Limb (tissue), 2 donors: Measurements from ENCODE around the gene SLX4.
A peak's percentile ranks its signal among the peaks of the same experiment; 100 is the strongest.

Experiments
- DNase-seq, 2 donors: peaks; one replicate each; pipeline ENCODE4 v3.0.0-alpha.2; 2016; ENCODE audit errors: extremely low spot score in 2 of 2

The SLX4 gene

DNA sequence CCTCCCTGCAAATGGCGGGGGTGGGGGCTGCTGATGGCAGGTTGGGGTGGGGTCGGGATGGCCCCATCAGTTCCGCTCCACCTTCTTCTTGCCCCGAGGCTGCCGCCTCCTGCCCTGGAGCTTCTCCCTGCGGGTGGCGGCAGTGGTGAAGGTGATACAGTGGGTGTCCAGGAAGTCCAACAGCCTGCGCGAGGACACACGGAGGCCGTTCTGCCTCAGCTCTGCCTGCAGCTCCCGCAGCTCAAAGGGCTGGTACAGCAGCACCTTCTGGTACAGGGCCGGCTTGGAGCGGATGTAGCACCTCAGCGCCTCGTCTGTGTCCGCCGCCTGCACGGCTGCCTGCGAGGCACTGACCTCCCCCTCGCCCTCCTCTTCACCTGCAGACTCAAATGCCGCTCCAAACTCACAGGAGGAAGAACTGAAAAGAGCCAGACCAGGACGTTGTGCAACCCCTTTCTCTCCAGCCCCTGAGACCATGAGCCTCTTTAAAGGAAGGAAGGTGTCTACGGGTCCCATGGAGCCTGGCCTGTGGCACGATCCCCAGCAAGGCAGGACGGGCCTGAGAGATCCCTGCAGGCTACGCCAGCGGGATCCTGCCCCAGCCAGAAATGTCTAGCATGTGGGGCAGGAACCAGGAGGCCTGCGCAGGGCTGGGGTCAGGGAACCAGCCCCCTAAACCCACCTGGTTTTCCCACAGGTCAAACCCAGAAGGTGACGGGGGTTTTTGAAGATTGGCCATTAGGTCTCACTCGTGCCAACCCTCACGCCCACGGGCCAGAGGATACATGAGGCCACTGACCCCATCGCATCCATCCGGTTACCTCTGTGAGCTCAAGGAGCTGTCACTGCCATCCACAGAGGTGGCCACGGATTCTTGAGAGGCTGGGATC is 28.9 kb downstream of the SLX4 start:
- DNase-seq, result no peak

DNA sequence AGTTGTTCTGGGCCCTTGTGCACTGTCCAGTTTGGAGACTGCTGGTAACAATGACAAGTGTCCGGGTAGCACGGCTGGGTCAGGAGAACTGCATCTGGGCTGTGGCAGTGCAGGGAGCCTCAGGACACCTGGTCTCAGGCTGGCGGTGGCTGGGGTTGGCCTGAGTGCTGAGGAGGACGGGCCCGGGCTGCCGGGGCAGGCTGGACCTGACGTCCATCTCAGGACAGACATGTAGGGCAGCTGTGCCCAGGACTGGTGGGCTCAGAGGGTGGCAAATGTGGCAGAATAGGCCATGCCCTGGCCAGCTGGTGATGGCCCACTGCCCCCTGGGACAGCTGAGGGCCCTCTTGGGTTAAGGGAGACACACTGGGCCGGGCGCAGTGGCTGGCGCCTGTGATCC is 30.0 kb downstream of the SLX4 start:
- no peak for DNase-seq

DNA sequence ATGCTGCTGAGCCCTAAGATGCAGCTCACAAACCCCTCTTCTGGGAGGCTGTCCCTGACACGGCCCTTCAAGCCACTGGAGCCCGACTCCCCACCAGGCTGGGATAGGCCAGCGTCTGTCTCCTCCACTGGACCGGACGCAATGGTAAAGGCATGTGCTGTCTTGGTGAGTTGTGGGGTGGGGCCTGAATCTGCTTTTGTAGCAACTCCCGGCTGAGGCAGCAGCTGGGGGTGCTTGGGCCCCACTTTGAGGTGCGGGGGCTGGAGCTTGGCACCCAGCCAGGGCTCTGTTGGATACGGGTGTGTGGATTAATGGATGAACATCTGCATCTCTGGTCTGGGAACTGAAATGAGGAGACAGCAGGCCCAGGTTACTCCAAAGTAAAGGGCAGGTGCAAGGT is 30.7 kb downstream of the SLX4 start:
- peak; percentile 23 to 76 for DNase-seq

DNA sequence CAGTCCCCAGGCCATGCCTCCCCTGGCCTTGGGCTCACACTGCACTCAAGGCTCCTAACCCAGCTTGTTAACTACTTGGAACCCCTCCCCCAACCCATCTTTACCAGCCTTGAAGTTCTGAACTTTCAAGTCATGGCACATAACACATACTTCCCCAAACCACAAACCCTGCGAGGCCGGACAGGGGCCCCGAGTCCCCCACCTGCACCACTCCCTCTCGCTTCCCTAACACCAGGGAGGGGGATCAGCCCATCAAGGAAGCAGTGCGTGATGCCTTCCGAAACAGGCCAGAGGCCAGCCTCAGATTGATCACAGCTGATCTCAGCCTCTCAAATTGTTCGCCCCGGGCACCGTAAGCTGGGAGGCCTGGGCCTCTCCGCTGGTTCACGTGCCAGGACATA is 31.2 kb downstream of the SLX4 start:
- peak; percentile 10 to 47 for DNase-seq

DNA sequence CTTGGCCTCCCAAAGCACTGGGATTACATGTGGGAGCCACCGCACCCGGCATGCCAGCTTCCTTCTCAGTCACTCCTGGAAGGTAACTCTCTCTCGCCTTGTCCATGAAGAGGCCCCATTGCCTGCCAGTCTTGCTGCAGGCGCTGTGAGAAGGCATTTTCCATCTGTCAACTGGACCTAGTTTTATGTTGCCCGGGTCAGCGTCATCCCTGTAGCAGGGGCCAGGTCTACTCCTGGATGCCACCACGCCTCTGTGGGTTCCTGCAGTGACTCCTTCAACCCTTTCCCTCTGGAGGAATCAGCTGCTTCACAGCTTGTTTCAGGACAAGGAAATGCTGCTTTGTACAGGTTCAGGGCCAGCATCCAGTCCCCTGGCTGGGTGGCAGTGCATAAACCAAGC is 31.6 kb downstream of the SLX4 start:
- DNase-seq, result no peak

DNA sequence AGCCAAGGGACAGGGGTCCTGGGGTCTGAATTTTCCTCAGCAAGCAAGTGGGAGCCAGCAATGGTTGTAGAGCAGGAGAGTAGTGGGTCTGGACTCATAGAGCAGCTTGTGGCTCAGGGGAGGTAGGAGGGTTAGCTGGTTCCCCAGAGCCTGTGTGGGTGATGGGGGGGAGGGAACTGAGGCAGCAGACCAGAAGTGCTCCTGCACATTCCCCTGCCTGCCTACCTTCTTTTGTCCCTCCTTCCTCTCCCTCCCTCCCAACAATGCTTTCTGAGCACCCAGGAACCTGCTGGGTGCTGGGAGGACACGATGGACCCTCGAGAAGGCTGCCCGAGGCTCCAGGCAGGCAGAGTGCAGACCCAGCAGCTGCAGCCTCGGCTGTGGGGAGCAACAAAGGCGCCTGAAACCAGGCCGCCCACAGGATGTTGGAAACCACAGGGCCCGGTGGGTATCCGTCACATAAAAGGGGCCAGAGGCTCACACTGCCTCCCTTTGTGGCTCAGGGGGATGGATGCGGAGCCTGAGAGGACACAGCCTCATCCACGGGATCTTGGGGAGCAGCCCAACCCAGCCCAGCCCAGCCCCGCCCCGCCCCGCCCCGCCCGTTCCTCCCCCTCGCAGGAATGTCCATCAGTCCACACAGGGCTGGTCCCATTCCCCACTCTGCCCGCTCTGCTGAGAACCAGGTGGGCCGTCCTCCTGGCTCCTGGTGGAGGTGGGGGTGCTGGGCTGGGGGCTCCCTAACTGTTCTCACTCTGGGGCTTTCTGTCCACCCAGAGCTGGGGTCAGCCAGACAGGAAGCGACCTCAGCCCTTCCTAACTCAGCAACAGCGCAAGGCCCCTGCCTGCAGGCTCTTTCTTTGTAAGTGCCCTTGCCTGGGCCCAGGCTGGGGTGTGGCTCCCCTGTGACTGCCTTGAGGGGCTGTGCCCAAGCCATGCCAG is 32.5 kb downstream of the SLX4 start:
- DNase-seq, result no peak

DNA sequence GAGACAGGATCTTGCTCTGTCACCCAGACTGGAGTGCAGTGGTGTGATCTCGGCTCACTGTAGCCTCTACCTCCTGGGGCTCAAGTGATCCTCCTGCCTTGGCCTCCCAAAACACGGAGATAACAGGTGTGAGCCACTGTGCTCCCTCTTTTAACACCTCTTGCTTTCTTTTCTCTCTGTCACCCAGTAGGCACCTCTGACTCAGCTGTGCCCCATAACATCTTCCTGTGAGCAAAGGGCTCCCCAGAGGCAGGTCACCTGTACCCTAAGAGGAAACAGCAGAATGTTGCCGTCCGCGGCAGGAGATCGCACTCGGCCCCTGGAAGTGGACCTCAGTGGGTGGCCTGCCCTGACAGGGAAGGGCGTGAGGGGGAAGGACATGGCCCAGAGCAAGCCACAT is 33.3 kb downstream of the SLX4 start:
- no peak for DNase-seq

DNA sequence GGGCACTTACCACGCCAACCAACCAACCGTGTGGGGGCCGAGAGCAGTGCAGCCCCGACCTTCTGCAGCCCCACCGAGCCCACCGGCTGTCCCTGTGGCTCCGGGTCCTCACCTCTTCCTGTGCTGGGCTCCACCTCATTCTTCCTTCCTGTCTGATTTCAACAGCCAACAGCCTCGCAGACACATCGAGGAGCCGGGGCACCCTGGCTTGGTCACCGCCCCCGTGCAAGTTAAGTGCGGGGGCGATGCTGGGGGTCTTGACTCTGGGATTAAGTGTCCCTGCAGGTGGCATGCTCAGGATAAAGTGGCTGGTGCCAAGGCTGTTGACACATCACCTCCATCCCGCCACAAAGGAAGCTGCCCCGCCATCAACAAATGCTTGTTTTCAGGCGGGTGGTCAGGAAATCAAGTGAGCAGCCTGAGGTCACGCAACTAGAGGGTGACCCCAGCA is 34.1 kb downstream of the SLX4 start, which contains the start of gene NLRC3:
NLRC3 (minus strand) TSS at position 102 of the 451 bp plus-strand sequence. CDS start 12,367 bp downstream, outside the sequence.
- no peak for DNase-seq

DNA sequence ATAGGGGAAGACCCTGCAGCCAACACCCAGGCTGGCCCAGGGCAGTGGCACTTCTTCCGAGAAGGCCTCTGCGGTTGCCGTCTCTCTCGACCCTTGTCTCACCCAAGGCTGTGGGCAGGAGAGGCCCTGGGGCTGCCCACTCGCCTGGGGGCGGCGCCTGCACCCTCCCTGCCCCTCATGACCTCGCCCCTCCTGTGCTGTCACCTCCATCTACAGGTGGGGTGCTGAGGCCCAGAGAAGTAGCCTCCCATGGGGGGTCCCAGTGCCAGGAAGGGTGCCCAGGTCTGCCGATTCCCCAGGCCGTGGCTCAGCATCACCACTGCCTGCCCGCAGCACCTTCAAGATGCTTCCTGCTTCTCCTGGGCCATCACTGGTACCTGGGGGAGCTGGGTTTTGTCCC is 35.2 kb downstream of the SLX4 start:
- no peak for DNase-seq

DNA sequence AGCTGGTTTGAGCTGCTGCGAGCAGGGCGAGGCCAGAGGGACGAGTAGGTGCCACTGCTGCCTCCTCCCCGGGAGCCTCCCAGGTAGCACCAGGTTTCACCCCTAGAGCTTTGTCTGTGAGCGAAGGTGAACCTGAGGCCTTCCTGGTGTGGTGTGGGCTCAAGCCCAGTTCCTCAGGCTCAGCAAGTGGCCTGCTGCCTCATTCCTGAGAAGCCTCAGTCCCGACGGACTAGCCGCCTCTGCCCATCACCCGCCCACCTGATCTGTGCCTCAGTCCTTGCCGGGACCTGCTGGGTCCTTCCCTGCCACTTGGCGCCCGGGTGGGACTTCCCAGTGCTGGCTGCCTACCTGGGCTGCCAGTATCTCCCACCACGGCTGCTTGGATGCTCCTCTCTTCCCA is 35.9 kb downstream of the SLX4 start:
- no peak for DNase-seq

DNA sequence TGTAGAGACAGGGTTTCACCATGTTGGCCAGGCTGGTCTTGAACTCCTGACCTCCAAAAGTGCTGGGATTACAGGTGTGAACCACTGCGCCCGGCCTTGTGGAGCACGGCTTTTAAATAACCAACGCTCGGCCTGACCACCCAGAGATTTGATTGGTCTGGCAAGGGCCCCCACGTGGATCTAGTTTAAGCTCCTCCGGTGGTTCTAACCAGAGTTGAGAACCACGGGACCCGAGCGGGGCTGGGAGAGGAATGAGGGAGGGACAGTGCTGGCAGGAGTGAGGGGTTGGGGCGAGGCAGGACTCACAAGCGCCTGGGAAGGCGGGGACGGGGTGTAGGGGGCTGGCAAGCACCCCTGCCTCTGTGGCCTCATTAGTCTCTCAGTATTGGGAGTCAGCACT is 37.2 kb downstream of the SLX4 start:
- no peak for DNase-seq

DNA sequence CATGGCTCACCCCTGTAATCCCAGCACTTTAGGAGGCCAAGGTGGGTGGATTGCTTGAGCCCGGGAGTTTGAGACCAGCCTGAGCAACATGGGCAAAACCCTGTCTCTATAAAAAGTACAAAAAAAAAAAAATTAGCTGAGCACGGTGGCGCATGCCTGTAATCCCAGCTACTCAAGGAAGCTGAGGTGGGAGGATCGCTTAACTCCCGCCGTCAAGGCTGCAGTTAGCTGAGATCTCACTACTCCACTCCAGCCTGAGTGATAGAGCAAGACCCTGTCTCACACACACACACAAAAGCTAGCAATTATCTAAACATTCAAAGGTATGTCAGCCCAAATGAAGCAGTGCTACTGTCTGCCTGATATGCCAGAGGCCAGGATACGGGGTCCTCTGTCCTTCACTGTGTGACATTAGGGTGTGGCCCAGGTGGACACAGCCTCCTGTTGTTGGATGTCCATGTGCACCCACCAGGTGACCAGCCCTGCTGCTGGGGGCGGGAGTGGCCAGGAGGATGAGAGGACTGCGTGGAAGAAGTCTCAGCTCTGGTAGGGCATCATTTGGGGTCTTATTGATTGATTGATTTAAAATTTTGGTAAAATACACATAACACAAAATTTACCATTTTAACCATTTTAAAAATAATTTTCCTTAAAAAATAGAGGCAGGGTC is 38.1 kb downstream of the SLX4 start:
- no peak for DNase-seq

DNA sequence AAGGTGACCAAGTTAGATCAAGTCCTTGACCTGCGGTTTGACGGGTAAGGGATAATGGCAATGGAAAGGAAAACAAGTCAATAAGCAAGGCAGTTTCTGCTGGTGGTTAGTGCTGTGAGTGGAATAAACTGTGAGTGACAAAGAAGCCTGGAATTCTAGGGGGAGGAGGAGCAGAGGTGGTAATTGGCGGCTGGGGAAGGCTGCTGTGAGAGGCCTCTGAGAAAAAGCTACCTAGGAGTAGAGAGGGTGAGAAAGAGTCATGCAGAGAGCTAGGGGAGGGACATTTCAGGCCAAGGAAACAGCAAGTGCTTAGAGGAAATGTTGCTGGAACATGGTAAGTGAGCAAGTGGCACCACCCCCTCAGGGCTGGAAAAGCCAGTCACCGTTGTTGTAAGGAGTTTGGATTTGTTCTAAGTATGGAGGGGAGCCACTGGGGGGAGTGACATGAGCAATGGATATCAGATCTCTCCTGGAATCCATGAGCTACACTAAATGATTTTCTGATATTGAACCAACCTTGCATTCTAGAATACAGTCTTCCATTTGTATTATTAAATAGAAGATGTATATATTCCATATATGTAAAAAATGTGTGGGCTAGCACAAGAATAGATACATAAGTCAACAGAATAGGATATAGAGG is 40.9 kb downstream of the SLX4 start:
- no peak for DNase-seq

DNA sequence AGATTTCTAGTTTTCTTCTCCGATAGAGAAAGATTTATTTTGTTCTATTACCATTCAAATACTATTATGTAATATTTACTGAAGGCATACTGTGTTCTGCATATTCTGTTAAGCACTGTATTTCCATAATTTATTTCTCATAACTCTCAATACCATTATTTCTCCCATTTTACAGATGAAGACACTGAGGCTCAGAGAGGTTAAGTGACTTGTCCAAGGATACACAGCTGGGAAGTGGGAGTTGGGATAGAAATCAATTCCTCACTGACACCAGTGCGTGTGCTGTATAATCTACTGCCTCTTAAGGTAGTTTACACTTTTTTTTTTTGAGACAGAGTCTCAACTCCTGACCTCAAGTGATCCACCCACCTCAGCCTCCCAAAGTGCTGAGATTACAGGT is 41.6 kb downstream of the SLX4 start:
- DNase-seq, result no peak

DNA sequence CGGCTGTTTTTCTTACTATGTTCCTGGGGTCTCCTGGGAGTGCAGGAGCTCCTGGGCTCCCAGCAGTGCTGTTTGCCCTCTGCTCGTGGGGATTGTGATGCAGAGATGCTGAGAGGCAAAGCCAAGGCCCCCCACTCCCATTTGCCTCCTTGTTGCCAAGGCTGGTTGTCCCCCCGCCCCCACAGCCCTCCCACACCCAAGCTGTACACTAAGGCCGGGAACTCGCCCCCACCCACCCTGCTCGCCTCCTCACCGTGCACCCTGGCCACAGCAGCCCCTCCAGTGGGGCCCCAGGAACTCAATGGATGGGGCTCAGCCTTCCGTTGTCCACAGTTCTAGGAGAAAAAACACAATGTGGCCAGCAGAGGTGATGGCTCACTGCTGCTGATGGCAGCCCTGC is 44.4 kb downstream of the SLX4 start:
- DNase-seq, result no peak

DNA sequence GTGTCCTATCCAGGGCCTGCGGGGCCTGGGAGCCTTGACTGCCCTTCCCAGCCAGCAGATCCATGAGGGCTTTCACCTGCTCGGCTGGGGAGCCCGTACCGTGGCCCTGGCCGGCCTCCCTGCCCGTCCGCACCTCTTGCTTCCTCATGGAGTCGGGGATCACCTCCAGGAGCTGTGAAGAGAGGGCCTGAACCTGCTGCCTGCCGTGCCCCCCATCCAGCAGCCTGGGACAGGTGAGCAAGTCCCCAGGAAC is 46.6 kb downstream of the SLX4 start:
- no peak for DNase-seq

DNA sequence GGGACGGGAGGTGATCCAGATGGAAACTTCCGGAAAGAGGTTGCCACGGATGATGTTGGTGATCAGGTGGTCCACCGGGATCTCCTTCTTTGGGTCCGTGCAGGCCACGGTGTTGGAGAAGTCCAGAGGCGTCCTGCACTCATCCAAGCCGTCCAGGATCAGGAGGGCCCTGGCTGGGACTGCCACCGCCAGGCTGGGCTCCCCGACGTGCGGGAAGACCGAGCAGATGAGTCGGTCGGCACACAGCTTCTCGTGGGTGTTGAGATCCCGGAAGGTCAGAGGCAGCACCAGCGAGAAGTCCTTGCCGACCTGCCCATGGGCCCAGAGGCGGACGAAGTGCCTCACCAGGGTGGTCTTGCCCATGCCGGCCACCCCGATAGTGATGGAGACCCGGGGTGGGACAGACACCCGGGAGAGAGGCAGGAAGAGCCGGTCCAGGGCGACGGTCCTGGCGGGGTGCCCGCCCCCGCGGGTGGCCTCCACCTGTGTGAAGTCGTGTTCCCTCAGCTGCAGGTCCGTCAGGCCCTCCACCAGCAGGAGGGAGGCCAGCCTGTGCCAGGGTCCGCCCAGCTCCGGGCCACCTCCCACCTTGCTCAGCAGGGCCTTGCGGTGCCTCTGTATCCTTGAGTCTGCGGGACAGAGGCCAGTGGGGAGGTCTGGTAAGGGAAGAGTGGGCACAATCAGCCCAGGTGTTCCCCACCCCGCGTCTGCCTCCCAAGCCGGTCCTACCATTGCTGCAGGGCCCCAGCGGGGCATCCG is 47.1 kb downstream of the SLX4 start:
- DNase-seq, result no peak

DNA sequence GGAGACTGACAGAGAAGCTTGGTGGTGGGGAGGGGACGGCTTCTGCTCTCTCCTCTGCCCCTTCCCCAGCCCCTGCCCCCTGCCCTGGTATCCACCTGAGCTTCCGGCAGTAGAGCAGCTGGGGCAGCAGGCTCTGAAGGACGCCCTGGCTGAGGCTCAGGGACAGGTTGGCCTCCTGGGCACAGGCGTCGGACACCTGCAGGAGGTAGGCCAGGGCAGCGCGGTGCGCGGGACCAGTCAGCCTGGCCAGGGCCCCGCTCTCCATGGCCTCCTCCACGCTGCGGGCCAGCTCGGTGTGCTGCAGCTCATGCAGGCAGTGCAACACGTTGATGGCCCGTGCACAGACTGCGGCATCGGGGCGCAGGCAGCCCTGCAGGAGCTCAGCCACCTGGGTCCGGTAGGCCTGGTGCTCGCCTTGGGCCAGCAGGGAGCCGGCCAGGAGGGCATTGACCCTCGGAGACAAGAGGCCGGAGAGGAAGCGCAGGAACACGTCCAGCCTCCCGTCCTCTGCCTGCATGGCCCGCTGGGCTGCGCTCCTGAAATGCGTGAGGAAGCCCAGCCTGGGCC is 48.4 kb downstream of the SLX4 start:
- no peak for DNase-seq

DNA sequence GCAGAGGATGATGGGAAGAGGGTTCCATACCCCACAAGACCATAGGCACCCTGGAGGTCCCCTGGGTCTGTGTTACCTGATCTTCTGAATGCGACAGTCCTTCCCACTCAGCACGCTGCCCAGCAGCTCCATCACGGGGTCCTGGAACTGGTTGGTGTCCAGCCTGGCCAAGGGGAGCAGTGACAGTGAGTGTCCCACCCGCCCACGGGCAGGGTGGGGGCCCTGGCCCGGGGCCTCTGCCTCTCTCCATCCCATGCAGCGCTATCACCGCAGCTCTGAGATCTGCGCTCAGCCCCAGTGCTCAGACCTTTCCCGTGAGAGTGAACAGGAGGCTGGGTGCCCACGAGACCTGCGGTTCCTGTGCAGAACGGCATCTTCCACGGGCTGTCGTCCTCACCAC is 49.8 kb downstream of the SLX4 start:
- no peak for DNase-seq

DNA sequence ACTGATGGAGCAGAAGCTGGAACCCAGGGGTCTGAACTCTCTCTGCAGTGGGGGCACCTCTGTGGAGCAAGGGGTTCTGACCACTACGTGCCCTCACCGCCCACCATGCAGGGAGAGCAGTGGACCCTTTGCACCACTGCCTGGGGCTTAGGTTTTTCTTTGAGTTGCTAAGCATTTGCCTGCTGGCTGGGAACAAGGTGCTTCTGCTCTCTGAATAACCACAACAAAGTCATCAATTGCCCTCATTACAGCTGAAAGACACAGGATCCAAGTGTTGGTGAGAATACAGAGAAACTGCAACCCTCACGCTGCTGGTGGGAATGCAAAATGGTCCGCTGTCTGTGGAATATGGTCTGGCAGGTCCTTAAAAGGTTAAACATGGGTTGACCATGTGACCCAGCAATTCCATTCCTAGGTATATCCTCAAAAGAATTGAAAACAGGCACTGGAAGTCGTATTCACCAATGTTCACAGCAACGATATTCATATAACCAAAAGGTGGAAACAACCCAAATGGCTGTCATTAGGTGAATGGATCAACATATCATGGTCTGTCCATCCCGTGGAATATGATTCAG is 57.0 kb downstream of the SLX4 start:
- no peak for DNase-seq
